ENCODE data around the gene DCLK1.

Gene DCLK1

DNA sequence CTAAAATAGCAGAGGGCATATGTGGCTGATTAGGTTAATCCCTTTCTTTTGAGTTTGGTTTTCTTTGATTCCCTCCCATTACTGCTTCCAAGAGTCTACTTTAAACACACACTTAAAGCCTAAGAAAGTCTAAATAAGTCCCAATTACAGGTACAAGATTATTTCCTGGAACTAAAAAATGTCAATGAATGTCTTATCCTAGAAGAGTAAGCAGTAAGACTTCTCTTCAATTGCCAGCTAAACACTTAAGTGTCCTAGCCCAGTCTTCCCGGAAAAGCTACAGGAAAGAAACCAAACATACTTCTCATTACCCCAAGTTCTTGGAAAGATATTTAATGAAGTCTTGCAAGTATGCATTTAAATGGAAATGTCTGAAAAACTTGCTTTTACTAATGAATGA lies 233.1 kb downstream of the DCLK1 start:
- DNase-seq (ENCODE audit: low read depth in 2 of 2) = no peak

- DNase-seq (ENCODE audit: low read depth in 2 of 2) = no peak
Observed at GRCh38 chr13:35894636-35895035, 236.5 kb downstream of the DCLK1 start.

DNA sequence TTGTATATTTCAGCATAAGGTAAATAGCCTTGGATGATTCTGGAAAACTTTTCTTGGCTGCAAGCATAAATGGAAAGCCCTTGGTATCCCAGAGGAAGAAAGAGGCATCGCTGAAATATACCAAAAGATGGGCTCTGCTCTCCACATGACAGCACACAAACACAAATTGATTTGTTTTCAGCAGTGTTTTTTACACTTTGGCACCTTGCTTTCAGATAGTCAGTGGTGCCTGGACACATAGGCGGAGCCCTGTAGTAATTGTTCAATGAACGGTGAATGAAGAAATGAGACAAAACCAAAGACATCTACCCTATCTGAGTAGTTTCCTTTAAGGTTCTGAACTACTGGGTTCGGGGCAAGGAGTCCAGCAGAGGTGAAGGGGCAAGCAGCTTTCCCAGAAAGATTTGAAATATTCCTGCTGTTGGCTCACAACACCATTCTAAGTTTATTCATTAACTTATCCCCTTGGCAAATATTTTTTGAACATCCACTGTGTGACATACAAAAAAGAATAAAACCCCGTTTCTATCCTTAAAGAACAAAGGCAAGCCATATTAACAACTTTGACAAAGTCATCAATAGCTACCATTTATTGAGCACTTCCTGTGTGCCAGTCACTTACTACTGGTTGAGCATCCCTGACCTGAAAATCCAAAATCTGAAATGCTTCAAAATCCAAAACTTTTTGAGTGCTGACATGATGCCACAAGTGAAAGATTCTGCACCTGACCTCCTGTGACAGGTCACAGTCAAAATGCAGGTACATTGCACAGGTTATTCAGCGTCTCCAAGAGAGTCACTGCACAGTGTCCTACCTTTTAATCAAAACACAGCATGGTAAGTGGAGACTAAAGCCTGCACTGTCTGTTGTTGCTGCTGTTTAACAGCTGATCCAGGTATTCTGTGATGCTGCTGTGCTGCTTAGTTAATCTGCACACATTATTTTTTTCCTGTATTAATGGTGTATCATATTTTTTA lies 238.1 kb downstream of the DCLK1 start:
- no peak for DNase-seq (ENCODE audit: low read depth in 2 of 2)

DNA sequence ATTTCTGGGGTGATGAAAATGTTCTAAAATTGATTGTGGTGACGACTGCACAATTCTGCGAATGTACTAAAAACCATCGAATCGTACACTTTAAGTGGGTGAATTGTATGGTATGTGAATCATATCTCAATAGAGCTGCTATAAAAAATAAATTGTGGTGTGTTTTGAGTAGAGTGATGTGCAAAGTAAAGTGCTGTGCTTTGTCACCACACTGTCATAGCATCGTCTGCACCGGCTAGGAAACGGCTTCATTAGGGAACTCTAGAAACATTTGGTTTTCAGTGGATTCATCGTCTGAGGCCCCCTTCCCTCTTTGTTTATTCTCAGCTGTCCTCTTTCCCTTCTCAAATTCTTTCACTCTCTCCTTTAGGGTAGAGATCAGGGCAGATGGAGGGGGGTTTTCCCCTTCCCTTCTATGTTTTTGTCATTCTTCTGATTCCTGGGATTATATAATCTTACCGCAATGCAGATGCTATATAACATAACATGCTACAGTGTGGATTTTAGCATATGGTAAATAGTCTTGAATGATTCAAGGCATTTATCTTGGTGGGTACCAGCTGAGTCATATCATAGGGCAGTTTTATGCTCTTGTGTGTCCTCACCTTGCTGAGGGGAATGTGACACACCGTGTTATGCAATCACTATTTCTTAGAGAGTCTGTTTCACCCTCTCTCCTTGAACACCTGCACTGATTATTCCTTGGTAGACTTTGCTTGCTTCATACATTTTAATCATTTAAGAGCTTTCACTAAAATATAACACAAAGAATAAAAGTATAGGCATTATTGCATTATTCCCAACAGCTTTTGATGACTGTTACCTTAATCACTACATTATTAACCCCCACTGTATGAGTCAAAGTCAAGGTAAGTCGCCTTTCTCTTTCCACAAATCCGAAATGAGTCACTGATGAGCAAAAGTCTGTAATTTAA lies 239.4 kb downstream of the DCLK1 start:
- DNase-seq (ENCODE audit: low read depth in 2 of 2) = no peak

DNA sequence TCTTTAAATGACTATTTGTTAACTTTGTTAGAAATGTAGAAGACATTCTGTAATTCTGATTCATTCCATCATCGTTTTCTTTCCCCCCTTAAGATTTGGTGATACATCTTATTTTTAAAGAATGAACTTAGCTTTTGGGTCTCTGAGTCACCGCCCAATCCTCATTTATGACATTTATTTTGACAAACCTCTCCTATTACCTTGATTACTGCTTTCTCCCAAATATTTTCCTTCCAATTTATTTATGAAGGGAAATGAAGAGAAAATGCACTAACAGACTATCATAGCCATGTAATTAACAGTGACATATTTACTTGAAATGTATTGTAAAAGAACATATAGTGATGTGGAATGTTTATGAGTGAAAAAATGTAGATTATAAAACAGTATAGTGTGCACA lies 241.6 kb downstream of the DCLK1 start:
- DNase-seq (ENCODE audit: low read depth in 2 of 2) = no peak

- DNase-seq (ENCODE audit: low read depth in 2 of 2) = no peak
Observed at GRCh38 chr13:35888981-35889380, 242.2 kb downstream of the DCLK1 start.

DNA sequence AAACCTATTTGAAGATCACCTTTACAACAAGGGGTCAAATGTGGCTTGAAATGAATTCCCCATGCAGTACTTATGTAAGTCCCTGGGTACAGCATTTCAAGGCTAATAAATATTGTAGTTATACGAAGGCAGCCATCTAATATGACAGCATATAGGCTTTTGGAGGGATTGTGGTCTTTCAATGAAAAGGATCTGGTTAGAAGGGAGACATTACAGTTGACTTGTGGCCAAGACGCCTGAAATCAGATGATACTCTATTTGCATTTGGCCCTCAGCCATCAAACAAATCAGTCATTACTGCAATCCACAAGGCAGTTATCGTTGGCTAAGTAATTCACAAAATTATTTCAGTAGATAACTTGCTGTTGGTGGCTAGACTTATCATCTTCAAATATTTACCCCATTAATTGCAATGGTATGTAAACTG lies 242.7 kb downstream of the DCLK1 start:
- no peak for DNase-seq (ENCODE audit: low read depth in 2 of 2)

DNA sequence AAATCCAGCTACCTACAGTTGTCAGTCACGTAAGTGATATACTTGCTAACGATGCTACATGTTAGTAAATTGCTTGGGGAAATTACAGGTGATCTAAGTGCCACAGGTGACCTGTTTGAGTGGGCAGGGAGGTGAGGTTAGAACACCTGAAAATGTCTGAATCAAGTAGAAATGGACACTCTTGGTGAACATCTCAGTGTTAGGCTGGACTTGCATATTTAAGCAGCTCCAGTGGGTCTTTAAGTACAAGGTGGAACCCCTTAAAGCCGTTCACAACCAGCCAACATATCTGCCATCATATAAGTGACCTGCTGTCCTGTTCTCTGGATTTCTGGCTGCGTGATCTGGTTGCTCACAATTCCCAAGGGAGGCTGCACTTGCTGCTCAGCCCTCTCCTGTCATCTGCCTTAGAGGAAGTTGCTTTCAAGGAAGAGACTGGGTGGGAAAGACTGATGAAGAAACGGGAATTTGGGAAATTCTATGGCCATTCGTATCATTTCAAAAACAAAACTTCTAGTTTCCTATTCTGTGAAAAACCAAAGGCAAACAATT lies 244.0 kb downstream of the DCLK1 start:
- no peak for DNase-seq (ENCODE audit: low read depth in 2 of 2)

- DNase-seq (ENCODE audit: low read depth in 2 of 2) = no peak
Observed at GRCh38 chr13:35886332-35887114, 244.7 kb downstream of the DCLK1 start.

- no peak for DNase-seq (ENCODE audit: low read depth in 2 of 2)
Observed at GRCh38 chr13:35884211-35884760, 246.9 kb downstream of the DCLK1 start.

DNA sequence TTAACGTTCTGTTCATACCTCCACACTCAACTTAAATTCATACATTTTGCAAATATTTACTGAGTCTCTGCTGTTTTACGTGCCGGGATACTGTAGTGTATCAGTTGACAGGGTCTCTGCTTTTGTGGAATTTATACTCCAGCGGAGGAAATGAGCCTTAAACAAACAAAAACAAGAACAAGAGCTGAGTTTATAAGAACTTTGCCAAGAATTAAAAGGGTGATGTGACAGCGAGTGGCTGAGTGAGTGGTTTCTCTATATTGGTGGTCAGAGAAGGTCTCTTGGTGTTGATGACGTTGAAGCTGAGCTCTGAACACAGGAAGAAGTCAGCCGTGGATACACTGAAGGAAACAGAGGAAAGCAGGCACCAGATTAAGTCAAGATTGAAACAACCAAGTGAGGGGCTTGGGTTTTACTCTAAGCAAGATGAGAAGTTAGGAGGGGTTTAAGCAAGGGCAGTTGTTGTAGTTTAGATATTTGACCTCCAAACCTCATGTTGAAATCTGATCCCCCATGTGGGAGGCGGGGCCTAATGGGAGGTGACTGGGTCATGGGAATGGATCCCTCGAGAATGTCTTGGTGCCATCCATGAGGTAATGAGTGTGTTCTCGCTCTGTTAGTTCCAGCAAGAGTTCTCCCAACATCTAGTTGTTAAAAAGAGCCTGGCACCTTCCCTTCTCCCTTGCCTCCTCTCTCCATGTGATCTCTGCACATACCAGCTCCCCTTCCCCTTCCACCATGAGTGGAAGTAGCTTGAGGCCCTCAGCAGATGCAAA lies 248.3 kb downstream of the DCLK1 start:
- no peak for DNase-seq (ENCODE audit: low read depth in 2 of 2)

- DNase-seq (ENCODE audit: low read depth in 2 of 2) = no peak
Observed at GRCh38 chr13:35881360-35881759, 249.8 kb downstream of the DCLK1 start.

- no peak for DNase-seq (ENCODE audit: low read depth in 2 of 2)
Observed at GRCh38 chr13:35879111-35879510, 252.1 kb downstream of the DCLK1 start.

DNA sequence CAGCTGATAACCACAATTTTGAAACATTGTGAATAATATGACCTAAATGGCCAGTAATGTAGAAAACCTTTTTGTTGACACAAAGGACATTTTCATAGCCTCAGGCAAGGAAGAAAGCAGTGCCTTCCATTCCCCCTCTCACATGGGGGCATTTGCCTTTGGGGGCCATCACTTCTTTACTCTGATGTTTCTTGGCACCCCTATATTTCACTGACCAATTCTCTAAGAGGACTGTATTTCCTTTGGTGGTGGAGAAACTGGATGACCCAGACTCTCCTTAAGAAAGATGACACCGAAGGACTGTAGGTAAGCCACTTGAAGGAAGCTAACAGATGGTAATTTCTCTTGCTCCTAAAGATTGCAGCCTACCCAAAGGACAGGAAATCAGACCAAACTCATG lies 254.6 kb downstream of the DCLK1 start:
- DNase-seq (ENCODE audit: low read depth in 2 of 2) = no peak

- no peak for DNase-seq (ENCODE audit: low read depth in 2 of 2)
Observed at GRCh38 chr13:35874704-35875103, 256.5 kb downstream of the DCLK1 start.

- DNase-seq (ENCODE audit: low read depth in 2 of 2) = no peak
Observed at GRCh38 chr13:35872369-35872768, 258.8 kb downstream of the DCLK1 start.

DNA sequence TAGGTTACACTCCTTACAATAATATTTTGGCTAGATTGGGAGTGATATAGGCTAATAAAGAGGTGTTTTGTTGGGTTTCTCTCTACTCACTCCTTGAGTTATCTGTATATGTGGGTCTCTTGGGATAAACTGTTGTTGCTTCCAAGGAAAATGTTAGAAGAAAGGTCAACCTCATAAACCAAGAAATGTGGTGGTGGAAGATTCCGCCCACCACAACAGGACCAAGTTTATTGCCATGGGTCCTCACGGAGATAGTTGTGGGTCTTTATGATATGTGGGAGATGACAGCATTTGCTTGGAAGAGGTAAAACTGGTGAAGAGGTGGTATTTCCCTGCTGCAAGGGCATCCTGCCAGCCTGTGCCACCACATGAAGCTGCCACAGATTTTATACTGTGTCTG lies 259.6 kb downstream of the DCLK1 start:
- no peak for DNase-seq (ENCODE audit: low read depth in 2 of 2)

GRCh38 chr13:35866801-35867200 lies 264.4 kb downstream of the DCLK1 start:
- DNase-seq (ENCODE audit: low read depth in 2 of 2) = no peak

DNA sequence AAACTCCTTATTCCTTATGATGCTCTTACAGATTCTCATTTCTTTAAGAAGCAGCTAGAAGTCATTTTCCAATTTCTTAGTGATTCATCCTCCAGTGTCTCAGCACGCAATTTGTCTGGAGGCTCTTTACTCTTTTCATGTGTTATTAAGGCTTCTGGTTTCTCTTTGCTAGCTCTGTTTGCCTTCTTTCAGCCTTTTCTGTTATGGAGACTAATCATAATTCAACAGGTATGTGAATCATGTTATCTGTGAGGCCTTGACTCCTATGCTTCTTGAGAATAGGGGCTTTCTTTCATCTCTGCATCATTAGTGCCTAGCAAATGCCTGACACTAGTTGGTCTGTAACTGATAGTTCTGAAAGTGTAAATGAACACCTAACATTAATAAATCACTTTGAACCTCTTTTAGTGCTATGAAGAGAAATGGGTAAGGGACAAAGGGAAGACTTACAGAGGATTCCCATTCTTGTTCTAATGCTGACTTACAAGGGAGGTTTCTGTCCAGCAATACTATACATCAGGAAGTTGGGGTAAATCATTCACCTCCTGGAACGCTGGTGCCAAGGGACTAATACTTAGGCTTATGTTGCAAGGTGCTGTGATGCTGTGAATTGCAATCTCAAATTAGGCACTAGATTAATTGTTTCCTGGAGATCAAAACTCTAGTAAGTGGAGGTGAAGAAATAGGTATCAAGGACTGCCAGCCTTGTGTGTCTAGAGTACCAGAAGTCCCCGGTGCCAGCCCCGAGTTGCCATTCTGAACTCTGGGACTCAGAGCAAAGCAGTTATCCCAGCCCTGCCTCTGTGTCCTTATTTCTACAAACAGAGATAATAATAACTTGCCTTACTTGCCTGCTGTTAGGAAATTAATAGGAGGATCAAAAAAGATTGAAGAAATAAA lies 265.6 kb downstream of the DCLK1 start:
- no peak for DNase-seq (ENCODE audit: low read depth in 2 of 2)

Measured in stimulated activated CD8-positive, alpha-beta memory T cell treated with anti-CD3 and anti-CD28 coated beads, Interleukin-15, amount 100 ng/mL, for 4 hours (primary cell).